A549 (cell line): ENCODE results near the gene QRSL1. TPM values are rescaled to one million over a fixed set of nuclear protein-coding genes. Genes with fewer than 3 reads are reported as not detected.

Source experiments
- ATAC-seq, 2 experiments: fragments of 200-7000 bp in 1 of 2; fragments of >200 bp in 1 of 2; cut with Nextera tagmentation in 1 of 2; cut with Tn5 transposase in 1 of 2; 3 replicates each; pipeline versions ENCODE4 v1.8.0 to v1.9.1; 2018 to 2020; ENCODE audit warnings: mild to moderate bottlenecking in 1 of 2, moderate library complexity in 1 of 2
- CTCF ChIA-PET: fragments of 300-600 bp; sonication (Branson Sonifier 250); formaldehyde crosslinking; extraction: SDS; loops from one replicate; lab custom pipeline; 2021; ENCODE audit warnings: antibody characterized with exemption, inconsistent platforms; lab: Yijun Ruan, JAX
- POLR2A ChIA-PET: fragments of 350-600 bp; formaldehyde crosslinking; extraction: SDS; loops from one replicate; lab custom pipeline; 2021; ENCODE audit warnings: antibody characterized with exemption, inconsistent platforms; lab: Yijun Ruan, JAX
- DNase-seq, 2 experiments: peaks; one replicate each; pipeline versions ENCODE4 v3.0.0 to v3.0.0-alpha.2; 2011 to 2016; ENCODE audit warnings: low read depth in 1 of 2, low spot score in 1 of 2
- FAIRE-seq: peaks from 2 replicates; lab custom pipeline; 2011; peaks lifted over from hg19 to GRCh38; lab: Jason Lieb, UNC
- H3K27ac ChIP-seq, 2 experiments: fragments of >200 bp; sonication (Bioruptor Twin); formaldehyde crosslinking; 3 replicates each; pipeline ENCODE4 v1.5.1; 2016 to 2017
- H3K4me1 ChIP-seq: fragments of >200 bp; sonication (Bioruptor Twin); formaldehyde crosslinking; 3 replicates; pipeline ENCODE4 v1.6.1; 2016
- H3K4me2 ChIP-seq: fragments of >200 bp; sonication (Bioruptor Twin); formaldehyde crosslinking; 3 replicates; pipeline ENCODE4 v1.6.1; 2016
- H3K4me3 ChIP-seq: fragments of >200 bp; sonication (Bioruptor Twin); formaldehyde crosslinking; 3 replicates; pipeline ENCODE4 v1.5.1; 2016
- H3K9me3 ChIP-seq: fragments of >200 bp; sonication (Bioruptor Twin); formaldehyde crosslinking; 3 replicates; pipeline ENCODE4 v1.6.1; 2016
- CTCF ChIP-seq: fragments of >200 bp; sonication (Bioruptor Twin); formaldehyde crosslinking; IDR thresholded peaks from 3 replicates; pipeline ENCODE4 v1.5.1; 2016
- EHF ChIP-seq: fragments of 250-450 bp; sonication (Bioruptor Pico); IDR thresholded peaks from 2 replicates; pipeline ENCODE4 v1.5.0; 2020; ENCODE audit warnings: mild to moderate bottlenecking
- FOSL2 ChIP-seq, 2 experiments: fragments of 450-650 bp in 1 of 2; fragments of >200 bp in 1 of 2; sonication (Bioruptor Twin) in 1 of 2; formaldehyde crosslinking; IDR thresholded peaks; 2 replicates each; pipeline versions ENCODE4 v1.5.0 to v1.6.1; 2016 to 2020; ENCODE audit warnings: mild to moderate bottlenecking in 1 of 2, moderate library complexity in 1 of 2
- HEYL ChIP-seq: fragments of 250-450 bp; sonication (Bioruptor Pico); IDR thresholded peaks from 2 replicates; pipeline ENCODE4 v1.8.0; 2021; ENCODE audit warnings: mild to moderate bottlenecking, moderate library complexity
- HMGXB4 ChIP-seq: fragments of 250-450 bp; sonication (Bioruptor Pico); IDR thresholded peaks from 2 replicates; pipeline ENCODE4 v1.5.0; 2021; ENCODE audit warnings: mild to moderate bottlenecking, moderate library complexity, borderline replicate concordance
- JUNB ChIP-seq: fragments of >200 bp; sonication (Bioruptor Twin); formaldehyde crosslinking; IDR thresholded peaks from 2 replicates; pipeline ENCODE4 v1.6.1; 2016
- NR3C1 ChIP-seq: fragments of >200 bp; sonication (Bioruptor Twin); formaldehyde crosslinking; IDR thresholded peaks from 3 replicates; pipeline ENCODE4 v1.6.1; 2017
- POLR2A ChIP-seq: IDR thresholded peaks from 2 replicates; pipeline ENCODE4 v1.6.1; 2012; ENCODE audit warnings: mild to moderate bottlenecking, low read length
- POLR2AphosphoS2 ChIP-seq: conservative IDR thresholded peaks from 2 replicates; pipeline ENCODE4 v1.6.1; 2012; ENCODE audit warnings: low read length, improper control_type of control experiment, inconsistent platforms
- RAD21 ChIP-seq, 2 experiments: fragments of >200 bp in 1 of 2; sonication (Bioruptor Twin) in 1 of 2; formaldehyde crosslinking in 1 of 2; IDR thresholded peaks in 1 of 2; conservative IDR thresholded peaks in 1 of 2; 2 replicates in 1 of 2; 3 replicates in 1 of 2; pipeline ENCODE4 v1.6.1; 2012 to 2018; ENCODE audit warnings: inconsistent platforms in 1 of 2
- SMC3 ChIP-seq: fragments of >200 bp; sonication (Bioruptor Twin); formaldehyde crosslinking; IDR thresholded peaks from 3 replicates; pipeline ENCODE4 v1.6.1; 2018; ENCODE audit warnings: inconsistent platforms
- ZC3H11A ChIP-seq: fragments of 450-650 bp; IDR thresholded peaks from 2 replicates; pipeline ENCODE4 v1.6.1; 2014; ENCODE audit warnings: antibody characterized with exemption, mild to moderate bottlenecking
- WGBS: methylation state at CpG from one replicate; pipeline ENCODE4 v1.1.6; 2017; ENCODE audit errors: missing lambda C conversion rate; 5-methylcytosine and 5-hydroxymethylcytosine counted together
- polyA plus RNA-seq, 4 experiments: library from polyadenylated mRNA; depleted of rRNA in 3 of 4; stranded (reverse); fragments of >200 nt; fragmentation: RNase III in 1 of 4; extraction: RNeasy Plus Mini Kit Qiagen cat#74134 plus additional on column Dnase treatment in 1 of 4; gene quantifications; 2 replicates in 3 of 4; 3 replicates in 1 of 4; pipeline ENCODE4 v1.2.3, GENCODE V29; 2011 to 2017

The QRSL1 gene
- polyA plus RNA-seq, 2 of the 4 experiments (the other 2 are of a cell fraction), result 11.5 to 15.9 TPM

GRCh38 chr6:106599440-106599839 is 29.9 kb upstream of the QRSL1 start:
- WGBS, result 82% methylated on average over 2 of the region's 2 CpGs
- ChIA-PET POLR2A (no interaction called here), CTCF (interaction anchor here (1.6 kb wide), 1 partner anchor 33 kb away, joined by 3 read pairs; no protein-coding TSS in a partner anchor)
- no peaks in the 10 kb centered on the region for H3K4me1 ChIP-seq
- TF ChIP-seq NR3C1, result no peak
- TF ChIP-seq RAD21 (conservative IDR thresholded peaks at IDR 0.05 in 1 of 2, IDR thresholded peaks at IDR 0.05 in 1 of 2), result no peak
- no peak for TF ChIP-seq JUNB
- no peak for TF ChIP-seq EHF
- H3K9me3 ChIP-seq, result 0 out of 3 replicates have a peak, but pooled peaks cover 2% of the 10 kb centered on the region
- no peak overlapping the region for H3K4me3 ChIP-seq
- ATAC-seq, result no peak
- H3K27ac ChIP-seq, result no peak overlapping the region
- no peak overlapping the region for H3K4me2 ChIP-seq
- no peak for FAIRE-seq
- no peak for DNase-seq

GRCh38 chr6:106600329-106600728 is 29.0 kb upstream of the QRSL1 start:
- ATAC-seq, result no peak
- H3K9me3 ChIP-seq, result 0 out of 3 replicates have a peak, but pooled peaks cover 2% of the 10 kb centered on the region
- ChIA-PET CTCF (interaction anchor here (1.6 kb wide), 1 partner anchor 34 kb away, joined by 3 read pairs; no protein-coding TSS in a partner anchor), POLR2A (no interaction called here)
- no peak overlapping the region for H3K4me3 ChIP-seq
- TF ChIP-seq POLR2A, result no peak
- TF ChIP-seq HEYL, result no peak
- no peak for TF ChIP-seq POLR2AphosphoS2
- H3K4me1 ChIP-seq, result no peaks in the 10 kb centered on the region
- no peak for DNase-seq
- H3K27ac ChIP-seq, result no peak overlapping the region
- no peak overlapping the region for H3K4me2 ChIP-seq
- FAIRE-seq, result no peak
- WGBS, result 100% methylated on average over 2 of the region's 2 CpGs

GRCh38 chr6:106608080-106608668 is 21.2 kb upstream of the QRSL1 start:
- POLR2A ChIA-PET, result no interaction called here
- ATAC-seq (peak in 1 of 2 experiments; percentile 77; a peak in 3 of 6 replicates), FAIRE-seq (peak; percentile 59), DNase-seq (peak; percentile 15 to 61)
- CTCF ChIA-PET, result interaction anchor here (0.5 to 4.6 kb wide), 6 partner anchors 16 to 371 kb away, joined by 3 to 39 read pairs (median 4); no protein-coding TSS in a partner anchor
- Histone ChIP-seq H3K4me3 (no peak overlapping the region), H3K4me1 (no peaks in the 10 kb centered on the region), H3K9me3 (no peaks in the 10 kb centered on the region), H3K27ac (no peak overlapping the region), H3K4me2 (no peak overlapping the region)
- TF ChIP-seq RAD21 (conservative IDR thresholded peaks at IDR 0.05 in 1 of 2, IDR thresholded peaks at IDR 0.05 in 1 of 2) (peak; percentile 10 to 36; a peak in 1 of 5 replicates), FOSL2 (IDR thresholded peaks at IDR 0.05) (no peak), FOSL2 (CRISPR knock-in tag; IDR thresholded peaks at IDR 0.05) (no peak), CTCF (peak; percentile 38; the same call in 2 of the 3 replicates), SMC3 (peak; percentile 30; the same call in 1 of the 3 replicates)
- WGBS, result 11% methylated on average over 2 of the region's 2 CpGs

GRCh38 chr6:106609699-106610098 is 19.7 kb upstream of the QRSL1 start:
- POLR2A ChIA-PET, result interaction anchor here (0.6 to 1.1 kb wide), 2 partner anchors 189 to 364 kb away, joined by 4 to 7 read pairs; no protein-coding TSS in a partner anchor
- CTCF ChIA-PET, result interaction anchor here (0.6 to 4.6 kb wide), 19 partner anchors 8 to 369 kb away, joined by 3 to 39 read pairs (median 3); no protein-coding TSS in a partner anchor
- no peak overlapping the region for H3K4me3 ChIP-seq
- H3K4me1 ChIP-seq, result no peaks in the 10 kb centered on the region
- peak; percentile 50 to 65; a peak in 4 of 6 replicates for ATAC-seq
- no peak overlapping the region for H3K27ac ChIP-seq
- H3K9me3 ChIP-seq, result no peaks in the 10 kb centered on the region
- WGBS, result 68% methylated on average over 6 of the region's 6 CpGs
- TF ChIP-seq HEYL (no peak), SMC3 (peak; percentile 54), CTCF (peak; percentile 40; the same call in 2 of the 3 replicates), HMGXB4 (no peak), RAD21 (conservative IDR thresholded peaks at IDR 0.05 in 1 of 2, IDR thresholded peaks at IDR 0.05 in 1 of 2) (peak; percentile 45 to 50), ZC3H11A (no peak)
- TF ChIP-seq, all 56 proteins: peak for 3
- DNase-seq (peak in 1 of 2 experiments; percentile 36), FAIRE-seq (no peak)
- no peak overlapping the region for H3K4me2 ChIP-seq
